Gastroesophageal sphincter (tissue), 3 donors: Measurements from ENCODE around the gene CST9L.

Experiments
- CTCF ChIP-seq, 4 experiments: fragments of 200-600 bp in 2 of 4; fragments of 450-650 bp in 2 of 4; sonication (generic) in 1 of 4; IDR thresholded peaks; one replicate each; pipeline ENCODE4 v1.5.1; 2017 to 2019; ENCODE audit warnings: antibody characterized with exemption in 4 of 4, mild to moderate bottlenecking in 2 of 4, moderate library complexity in 2 of 4
- POLR2A ChIP-seq, 2 donors: fragments of 450-650 bp; IDR thresholded peaks; one replicate each; pipeline ENCODE4 v1.6.1; 2017; ENCODE audit warnings: antibody characterized with exemption in 2 of 2, mild to moderate bottlenecking in 2 of 2, moderate library complexity in 1 of 2
- POLR2AphosphoS5 ChIP-seq: sonication (generic); formaldehyde crosslinking; IDR thresholded peaks from one replicate; pipeline ENCODE4 v1.6.1; 2017; ENCODE audit warnings: antibody characterized with exemption

- TF ChIP-seq CTCF (IDR thresholded peaks at IDR 0.05), result no peak
- TF ChIP-seq POLR2A (IDR thresholded peaks at IDR 0.05), result no peak
- TF ChIP-seq POLR2AphosphoS5, result no peak
Measured at GRCh38 chr20:23608251-23608846, 40.1 kb upstream of the CST9L start.
